GM21576 (cell line): ENCODE data around the gene LPO.

ENCODE experiments used
- ATAC-seq: cut with Tn5 transposase; IDR thresholded peaks from one replicate; pipeline ENCODE4 v1.9.1; 2021; ENCODE audit warnings: mild to moderate bottlenecking, moderate library complexity; ENCODE audit not compliant: unreplicated experiment

Gene LPO

GRCh38 chr17:58253082-58253481, 14.7 kb downstream of the LPO start:
- no peak for ATAC-seq

DNA sequence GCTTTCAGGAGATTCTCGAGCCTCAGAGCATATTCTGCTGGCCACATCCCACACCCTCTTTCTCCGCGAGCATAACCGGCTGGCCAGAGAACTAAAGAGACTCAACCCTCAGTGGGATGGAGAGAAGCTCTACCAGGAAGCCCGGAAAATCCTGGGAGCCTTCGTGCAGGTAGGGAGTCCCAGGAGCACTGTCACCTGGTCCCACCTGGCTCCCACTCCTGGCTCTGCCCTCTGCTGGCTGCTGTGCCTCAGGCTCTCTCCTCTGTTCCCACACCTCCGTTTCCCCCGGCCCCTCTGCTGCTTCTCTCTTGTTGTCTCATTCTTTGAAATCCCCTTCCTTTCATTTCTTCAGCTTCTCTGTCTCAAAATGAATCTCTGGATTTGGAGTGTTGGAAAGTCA, 16.4 kb downstream of the LPO start:
- ATAC-seq: no peak

GRCh38 chr17:58262149-58262548, 23.8 kb downstream of the LPO start:
- ATAC-seq: no peak

- no peak for ATAC-seq
Measured at GRCh38 chr17:58263773-58264172, 25.4 kb downstream of the LPO start.

DNA sequence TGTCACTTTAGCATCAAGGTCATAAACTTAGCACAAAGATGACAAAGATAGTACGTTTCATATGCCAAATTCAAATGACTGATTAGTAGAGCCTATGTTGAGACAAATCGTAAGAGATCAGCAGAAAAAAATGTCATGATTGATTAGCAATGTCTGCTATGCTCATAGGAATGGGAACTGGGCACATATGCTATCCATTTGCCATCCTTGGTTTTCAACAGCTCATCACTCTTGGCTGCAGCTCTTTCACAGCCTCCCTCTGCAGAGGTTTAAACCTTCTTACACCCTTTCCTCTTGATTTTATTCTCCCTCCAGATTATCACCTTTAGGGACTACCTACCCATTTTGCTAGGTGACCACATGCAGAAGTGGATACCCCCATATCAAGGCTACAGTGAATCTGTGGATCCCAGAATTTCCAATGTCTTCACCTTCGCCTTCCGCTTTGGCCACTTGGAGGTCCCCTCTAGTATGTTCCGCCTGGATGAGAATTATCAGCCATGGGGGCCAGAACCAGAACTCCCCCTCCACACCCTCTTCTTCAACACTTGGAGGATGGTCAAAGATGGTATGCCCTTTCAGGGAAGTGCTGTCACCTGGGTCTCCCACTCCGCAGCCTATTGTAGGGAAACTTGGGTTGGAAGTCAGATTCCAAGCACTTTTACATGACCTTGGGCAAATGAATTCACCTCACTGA, 26.2 kb downstream of the LPO start:
- no peak for ATAC-seq

- no peak for ATAC-seq
Measured at GRCh38 chr17:58265271-58265670, 26.9 kb downstream of the LPO start.

DNA sequence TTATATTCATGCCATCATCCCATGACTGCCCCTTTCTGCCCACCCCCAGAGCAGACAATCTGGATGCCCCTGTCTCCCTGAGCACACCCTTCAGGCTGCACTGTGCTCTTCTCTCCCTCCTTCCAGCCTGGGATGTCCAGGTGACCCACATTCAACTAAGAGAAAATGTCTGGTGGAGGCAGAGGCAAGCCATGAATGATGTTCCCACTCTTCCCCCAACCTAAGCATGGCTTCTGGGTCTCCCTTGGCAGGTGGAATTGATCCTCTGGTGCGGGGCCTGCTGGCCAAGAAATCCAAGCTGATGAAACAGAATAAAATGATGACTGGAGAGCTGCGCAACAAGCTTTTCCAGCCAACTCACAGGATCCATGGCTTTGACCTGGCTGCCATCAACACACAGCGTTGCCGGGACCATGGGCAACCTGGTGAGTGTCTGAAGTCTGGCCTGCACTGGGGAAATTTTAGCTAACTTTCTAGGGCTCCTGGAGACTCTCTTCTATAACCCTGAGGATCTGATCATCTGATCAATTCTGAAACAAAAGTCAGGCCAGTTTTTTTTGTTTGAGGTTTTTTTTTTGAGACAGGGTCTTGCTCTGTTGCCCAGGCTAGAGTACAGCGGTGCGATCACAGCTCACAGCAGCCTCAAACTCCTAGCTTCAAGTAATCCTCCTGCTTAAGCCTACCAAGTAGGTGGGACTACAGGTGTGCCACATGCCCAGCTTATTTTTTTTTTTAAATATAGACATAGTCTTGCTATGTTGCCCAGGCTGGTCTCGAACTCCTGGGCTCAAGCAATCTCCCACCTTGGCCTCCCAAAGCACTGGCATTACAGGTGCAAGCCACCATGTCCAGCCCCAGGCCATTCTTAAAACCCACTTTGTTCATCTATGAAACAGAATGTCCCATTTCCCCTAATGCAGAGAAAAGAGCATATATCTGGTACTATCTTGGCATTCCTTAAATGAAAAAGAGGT, 27.8 kb downstream of the LPO start:
- ATAC-seq: no peak

GRCh38 chr17:58267347-58268324, 29.3 kb downstream of the LPO start:
- no peak for ATAC-seq

GRCh38 chr17:58268326-58268725, 29.9 kb downstream of the LPO start:
- ATAC-seq: no peak

DNA sequence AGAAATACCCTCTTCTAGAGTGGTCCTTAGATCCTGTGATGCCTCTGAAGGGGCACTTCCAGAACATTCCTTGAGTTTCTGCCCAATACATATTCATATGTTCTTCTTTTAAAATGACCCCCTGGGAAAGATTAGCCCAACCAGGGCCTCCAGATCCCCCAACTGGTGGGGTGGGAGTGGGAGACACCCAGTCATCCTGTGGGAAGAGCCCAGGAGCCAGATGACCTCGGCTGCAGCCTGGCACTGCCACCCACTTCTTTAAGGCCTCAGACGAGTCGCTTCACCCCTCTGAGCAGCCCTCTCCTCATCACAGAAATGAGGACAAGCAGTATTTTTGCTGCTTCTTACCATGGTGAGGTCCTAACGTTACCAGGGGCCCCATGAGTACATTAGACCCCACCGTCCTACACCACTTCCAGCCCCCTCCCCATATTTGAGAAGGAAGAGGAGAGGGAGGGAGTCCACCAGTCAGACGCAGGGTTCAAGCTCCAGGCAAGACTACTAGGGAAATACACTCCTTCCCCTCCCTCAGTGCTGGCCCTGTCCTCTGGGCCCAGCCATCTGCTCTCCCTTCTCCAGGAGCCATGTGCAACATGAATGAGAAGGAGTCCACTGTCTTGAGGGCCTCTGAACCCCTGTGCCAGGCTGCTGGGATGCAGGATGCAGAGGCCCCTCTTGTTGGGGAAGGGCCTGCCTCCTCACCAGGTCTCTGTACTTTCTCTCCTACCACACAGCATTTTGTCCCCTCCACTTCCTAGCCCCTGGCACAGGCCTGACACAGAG, 30.6 kb downstream of the LPO start:
- ATAC-seq: no peak

DNA sequence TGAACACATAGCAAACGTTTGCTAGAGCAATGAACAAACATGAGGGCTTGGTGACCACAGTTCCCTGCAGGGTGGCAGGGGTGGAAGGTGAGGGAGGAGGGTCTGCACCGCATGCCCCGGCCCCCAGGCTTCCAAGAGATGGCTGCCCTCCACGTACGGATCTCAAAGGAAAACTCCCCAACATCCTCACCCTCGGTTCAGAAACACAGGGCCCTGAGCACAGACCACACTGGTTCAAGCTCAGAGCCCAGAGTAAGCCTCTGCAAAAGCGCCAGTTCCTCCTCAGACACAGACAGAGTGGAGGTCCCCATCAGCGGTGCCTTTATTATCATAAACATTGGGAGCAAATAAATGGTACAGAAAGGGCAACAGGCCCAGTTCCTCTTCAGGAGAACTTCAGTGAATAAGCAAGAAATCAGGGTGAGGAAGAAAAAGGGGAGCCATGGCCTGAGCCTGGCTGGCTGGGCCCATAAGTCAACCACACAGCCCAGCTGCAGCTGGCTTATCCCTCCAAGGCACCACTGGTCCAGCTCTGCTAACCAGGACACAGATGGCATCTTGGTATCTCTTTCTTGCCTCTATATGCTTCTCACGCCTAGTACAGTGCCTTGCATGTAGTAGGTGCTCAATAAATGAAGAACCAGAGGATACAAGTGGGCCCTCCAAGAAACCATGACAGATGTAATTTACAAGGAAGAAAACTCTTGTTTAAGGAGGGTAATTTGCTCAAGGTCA, 31.3 kb downstream of the LPO start:
- no peak for ATAC-seq

DNA sequence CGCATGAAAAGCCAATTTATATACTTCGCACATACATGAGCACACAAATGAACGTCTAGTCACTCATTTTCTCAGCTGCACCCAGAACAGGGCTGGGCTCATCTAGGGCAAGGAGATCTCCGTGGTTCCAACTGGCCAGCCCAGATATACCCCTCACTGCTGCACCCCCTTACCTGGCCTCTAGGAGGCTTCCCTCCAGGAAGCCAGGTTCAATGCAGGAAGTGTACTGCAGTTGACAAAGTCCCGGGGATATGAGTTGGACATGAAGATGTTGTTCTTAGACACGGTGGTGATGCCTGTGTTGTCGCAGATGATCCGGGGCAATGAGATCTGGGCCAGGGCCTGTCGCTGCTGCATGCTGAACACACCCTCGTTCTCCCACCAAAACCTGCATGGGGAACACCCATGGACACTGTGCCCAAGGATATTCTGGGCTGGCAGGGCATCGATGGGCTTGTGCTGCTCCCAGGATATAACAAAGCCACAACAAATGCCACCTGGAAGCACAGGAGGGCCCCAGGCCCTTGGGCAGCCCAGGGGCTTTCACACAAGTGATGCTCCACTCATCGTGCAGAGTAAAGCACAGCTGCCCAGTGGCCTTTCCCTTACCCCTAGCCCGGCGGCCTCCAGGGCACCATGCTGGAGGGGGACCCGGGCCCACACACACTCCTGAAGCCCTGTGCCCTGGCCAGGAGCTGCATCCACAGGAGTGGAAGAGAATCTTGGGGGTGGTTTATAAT, 32.3 kb downstream of the LPO start:
- ATAC-seq: no peak

DNA sequence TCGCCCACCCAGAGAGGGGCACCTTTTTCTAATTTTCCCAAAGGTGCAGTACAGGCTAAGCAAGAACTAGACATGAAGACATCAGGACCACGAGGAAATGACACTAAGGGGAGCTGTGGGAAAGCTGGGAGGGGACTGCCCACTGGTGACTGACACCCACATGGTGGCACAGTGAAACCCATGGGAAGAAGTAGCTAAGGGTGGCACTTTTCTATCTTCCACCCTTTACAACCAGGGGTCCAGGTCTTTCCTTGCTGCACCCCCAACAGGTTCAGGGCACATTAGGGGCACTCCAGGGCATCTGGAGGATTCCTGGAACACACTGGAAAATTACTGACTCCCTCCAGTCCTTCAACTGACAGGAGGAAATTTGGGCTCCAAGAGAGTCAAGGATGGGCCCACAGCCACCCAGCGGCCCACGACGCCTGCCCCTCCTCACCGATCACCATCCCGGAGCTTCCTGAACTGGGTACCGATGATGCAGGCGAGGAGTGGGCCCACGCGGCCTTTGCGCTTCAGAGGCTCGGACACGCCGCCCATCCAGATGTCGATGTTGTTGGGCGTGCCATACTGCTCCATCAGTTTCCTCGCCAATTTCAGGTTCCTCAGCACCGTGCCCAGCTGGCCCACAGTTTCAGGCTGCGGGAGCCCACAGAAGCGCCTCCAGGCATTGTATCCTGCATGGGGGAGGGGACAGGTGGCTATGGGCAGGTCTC, 33.0 kb downstream of the LPO start:
- no peak for ATAC-seq

- no peak for ATAC-seq
Measured at GRCh38 chr17:58272367-58273280, 34.2 kb downstream of the LPO start.

GRCh38 chr17:58273453-58274104, 35.2 kb downstream of the LPO start:
- no peak for ATAC-seq

DNA sequence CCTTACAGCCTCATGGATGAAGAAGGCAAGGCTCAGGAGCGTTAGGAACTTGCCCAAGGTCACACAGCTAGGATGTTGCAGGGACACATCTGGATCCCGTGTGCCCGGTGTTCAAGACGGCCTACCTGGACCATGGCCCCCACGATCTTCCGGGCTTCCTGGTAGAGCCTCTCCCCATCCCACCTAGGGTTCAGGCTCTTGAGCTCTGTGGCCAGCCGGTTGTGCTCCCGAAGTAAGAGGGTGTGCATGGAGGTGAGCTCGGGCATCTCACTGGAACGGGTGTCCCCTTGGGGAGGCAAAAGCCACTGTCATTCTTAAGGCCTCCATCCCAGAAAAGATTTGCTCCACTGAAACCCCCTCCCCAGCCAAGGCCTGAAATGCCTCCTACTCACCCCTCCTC, 37.0 kb downstream of the LPO start:
- ATAC-seq: no peak

- ATAC-seq: no peak
Measured at GRCh38 chr17:58276423-58276822, 38.0 kb downstream of the LPO start.
